GM23338 (cell line): Measurements from ENCODE around the gene ATP8B4. TPM values are rescaled to one million over a fixed set of nuclear protein-coding genes. Genes with fewer than 3 reads are reported as not detected.

Experiments
- ATAC-seq: fragments of 200-7000 bp; cut with Tn5 transposase; 3 replicates; pipeline ENCODE4 v1.9.1; 2020
- DNase-seq: peaks from one replicate; pipeline ENCODE4 v3.0.0-alpha.2; 2015; ENCODE audit warnings: low spot score
- H2AFZ ChIP-seq: fragments of 200-600 bp; sonication (generic); 2 replicates; pipeline ENCODE4 v1.8.0; 2016; ENCODE audit warnings: antibody characterized with exemption, mild to moderate bottlenecking, moderate library complexity
- H3F3A ChIP-seq: fragments of 200-600 bp; sonication (generic); replicated peaks from 2 replicates; pipeline ENCODE4 v1.8.0; 2017; ENCODE audit warnings: antibody characterized with exemption, mixed run types, low read depth
- H3K27ac ChIP-seq: fragments of 200-600 bp; sonication (generic); 2 replicates; pipeline ENCODE4 v1.6.1; 2016; ENCODE audit warnings: low read depth
- H3K27me3 ChIP-seq: fragments of 200-600 bp; sonication (generic); 2 replicates; pipeline ENCODE4 v1.8.0; 2016; ENCODE audit warnings: mild to moderate bottlenecking, mixed run types, moderate library complexity; ENCODE audit not compliant: insufficient read depth
- H3K36me3 ChIP-seq: fragments of 200-600 bp; sonication (generic); 2 replicates; pipeline ENCODE4 v1.8.0; 2016; ENCODE audit warnings: mild to moderate bottlenecking; ENCODE audit not compliant: insufficient read depth
- H3K4me1 ChIP-seq: fragments of 200-600 bp; sonication (generic); 2 replicates; pipeline ENCODE4 v1.8.0; 2016; ENCODE audit warnings: mild to moderate bottlenecking, moderate library complexity; ENCODE audit not compliant: insufficient read depth
- H3K4me2 ChIP-seq: fragments of 200-600 bp; sonication (generic); 2 replicates; pipeline ENCODE4 v1.7.1; 2017; ENCODE audit warnings: mixed run types
- H3K4me3 ChIP-seq: fragments of 200-600 bp; sonication (generic); 2 replicates; pipeline ENCODE4 v1.6.1; 2016; ENCODE audit warnings: mixed run types
- H3K79me2 ChIP-seq: fragments of 200-600 bp; sonication (generic); replicated peaks from 2 replicates; pipeline ENCODE4 v1.8.0; 2017; ENCODE audit warnings: mild to moderate bottlenecking; ENCODE audit not compliant: insufficient read depth
- H3K9me2 ChIP-seq: fragments of 200-600 bp; sonication (generic); 2 replicates; pipeline ENCODE4 v1.8.0; 2017; ENCODE audit not compliant: insufficient read depth
- H4K20me1 ChIP-seq: fragments of 200-600 bp; sonication (generic); replicated peaks from 2 replicates; pipeline ENCODE4 v1.8.0; 2017; ENCODE audit warnings: mild to moderate bottlenecking; ENCODE audit not compliant: insufficient read depth
- H3K27ac Mint-ChIP-seq: 2 replicates; pipeline ENCODE4 v1.8.0; 2020; ENCODE audit warnings: inconsistent platforms, mild to moderate bottlenecking, moderate library complexity, mixed read lengths
- H3K27me3 Mint-ChIP-seq: 3 replicates; pipeline ENCODE4 v1.8.0; 2022; ENCODE audit warnings: low read depth, mild to moderate bottlenecking, moderate library complexity, mixed read lengths, inconsistent platforms; ENCODE audit not compliant: insufficient read depth, poor library complexity
- H3K36me3 Mint-ChIP-seq: 3 replicates; pipeline ENCODE4 v1.8.0; 2021; ENCODE audit warnings: low read depth, mild to moderate bottlenecking, inconsistent platforms, moderate library complexity, mixed read lengths
- H3K4me1 Mint-ChIP-seq: 3 replicates; pipeline ENCODE4 v1.8.0; 2020; ENCODE audit warnings: mild to moderate bottlenecking, inconsistent platforms, mixed read lengths
- H3K4me3 Mint-ChIP-seq: 3 replicates; pipeline ENCODE4 v1.8.0; 2021; ENCODE audit warnings: moderate library complexity, mild to moderate bottlenecking, inconsistent platforms, mixed read lengths
- H3K9me3 Mint-ChIP-seq: 3 replicates; pipeline ENCODE4 v1.8.0; 2020; ENCODE audit warnings: moderate library complexity, mild to moderate bottlenecking, inconsistent platforms, mixed read lengths
- CREB1 ChIP-seq: fragments of 250-450 bp; sonication (Bioruptor Pico); IDR thresholded peaks from 2 replicates; pipeline ENCODE4 v1.5.0; 2020; ENCODE audit warnings: low read depth, mild to moderate bottlenecking, moderate library complexity
- ETS1 ChIP-seq: IDR thresholded peaks from 2 replicates; pipeline ENCODE4 v1.6.1; 2016; ENCODE audit warnings: antibody characterized with exemption
- EZH2 ChIP-seq: fragments of 200-600 bp; sonication (generic); IDR thresholded peaks from one replicate; pipeline ENCODE4 v1.8.0; 2017; ENCODE audit warnings: antibody characterized with exemption, mild to moderate bottlenecking, low read depth; ENCODE audit not compliant: unreplicated experiment
- EZH2phosphoT487 ChIP-seq: fragments of 200-600 bp; sonication (generic); IDR thresholded peaks from one replicate; pipeline ENCODE4 v1.8.1; 2018; ENCODE audit warnings: antibody characterized with exemption; ENCODE audit not compliant: unreplicated experiment
- JUNB ChIP-seq: IDR thresholded peaks from one replicate; pipeline ENCODE4 v1.6.1; 2016; ENCODE audit warnings: antibody characterized with exemption; ENCODE audit not compliant: unreplicated experiment
- NANOG ChIP-seq: IDR thresholded peaks from 2 replicates; pipeline ENCODE4 v1.6.1; 2016; ENCODE audit warnings: antibody characterized with exemption, borderline replicate concordance
- POLR2AphosphoS5 ChIP-seq: IDR thresholded peaks from 2 replicates; pipeline ENCODE4 v1.6.1; 2016; ENCODE audit warnings: antibody characterized with exemption, low read depth
- REST ChIP-seq: IDR thresholded peaks from one replicate; pipeline ENCODE4 v1.6.1; 2018; ENCODE audit warnings: antibody characterized with exemption; ENCODE audit not compliant: unreplicated experiment
- STAT1 ChIP-seq: IDR thresholded peaks from one replicate; pipeline ENCODE4 v1.6.1; 2016; ENCODE audit warnings: antibody characterized with exemption; ENCODE audit not compliant: unreplicated experiment
- ZNF114 ChIP-seq: fragments of 250-450 bp; sonication (Bioruptor Pico); IDR thresholded peaks from 2 replicates; pipeline ENCODE4 v1.5.0; 2020; ENCODE audit warnings: mild to moderate bottlenecking, moderate library complexity
- ZNF331 ChIP-seq: fragments of 250-450 bp; sonication (Bioruptor Pico); IDR thresholded peaks from 2 replicates; pipeline ENCODE4 v1.5.0; 2020; ENCODE audit warnings: low read depth, mild to moderate bottlenecking, moderate library complexity
- polyA plus RNA-seq: library from polyadenylated mRNA; unstranded; fragments of >200 nt; fragmentation: Nextera tagmentation; extraction: Ambion mirVana; gene quantifications from 2 replicates; pipeline ENCODE4 v1.2.1, GENCODE V29; 2016
- total RNA-seq: library from RNA; depleted of rRNA; stranded (reverse); fragments of >200 nt; shearing (Covaris generic); gene quantifications from 2 replicates; pipeline ENCODE4 v1.2.3, GENCODE V29; 2014
- TF ChIP-seq, protein P1 (sequence below): fragments of 250-450 bp; sonication (Bioruptor Pico); IDR thresholded peaks from 2 replicates; pipeline ENCODE4 v1.5.0; 2020; ENCODE audit warnings: mild to moderate bottlenecking, moderate library complexity
- TF ChIP-seq, protein P2 (sequence below), 2 experiments: fragments of 200-600 bp in 1 of 2; sonication (generic) in 1 of 2; conservative IDR thresholded peaks; 2 replicates each; pipeline versions ENCODE4 v1.5.1 to v1.6.1; 2016 to 2017; ENCODE audit warnings: antibody characterized with exemption in 2 of 2, low read depth in 2 of 2, mild to moderate bottlenecking in 2 of 2, moderate library complexity in 1 of 2

Gene ATP8B4
- total and polyA plus RNA-seq, 2 experiments from 2014 or later, result 0.24 TPM; not detected in 1

DNA sequence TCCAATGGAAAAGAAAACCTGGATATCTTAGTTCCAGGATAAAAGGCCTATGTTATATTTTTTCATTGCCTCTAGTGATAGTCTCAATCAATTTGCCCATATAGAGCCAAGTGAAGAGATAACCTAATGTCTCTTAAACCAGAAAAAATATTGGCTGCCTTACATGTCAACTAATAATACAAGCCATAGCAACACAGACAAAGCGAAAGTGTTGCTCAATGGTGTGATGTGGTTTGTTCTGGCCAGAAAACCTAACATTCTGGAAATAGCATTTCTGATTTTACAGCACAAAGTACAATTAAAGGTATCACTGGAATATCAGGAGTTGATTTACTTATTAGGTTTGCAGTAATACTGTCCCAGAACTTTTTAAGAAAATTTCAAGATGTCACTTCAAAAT lies 101.5 kb downstream of the ATP8B4 start:
- no peaks in the 10 kb centered on the region for H3K79me2 ChIP-seq

More for the DNA sequence above, 101.5 kb downstream of the ATP8B4 start:
- Mint-ChIP-seq H3K36me3 (no peaks in the 10 kb centered on the region), H3K4me1 (no peaks in the 10 kb centered on the region), H3K27ac (no peak overlapping the region), H3K4me3 (no peak overlapping the region), H3K27me3 (no peaks in the 10 kb centered on the region), H3K9me3 (no peaks in the 10 kb centered on the region)
- Histone ChIP-seq H3K4me1 (no peaks in the 10 kb centered on the region), H2AFZ (no peak overlapping the region), H3K27ac (no peak overlapping the region), H3F3A (no peaks in the 10 kb centered on the region), H3K4me2 (no peak overlapping the region), H3K36me3 (no peaks in the 10 kb centered on the region), H4K20me1 (no peaks in the 10 kb centered on the region), H3K4me3 (no peak overlapping the region), H3K9me2 (no peaks in the 10 kb centered on the region), H3K27me3 (no peaks in the 10 kb centered on the region)
- TF ChIP-seq POLR2AphosphoS5 (no peak), CREB1 (CRISPR knock-in tag) (no peak), REST (no peak), JUNB (no peak), EZH2phosphoT487 (no peak), ZNF114 (CRISPR knock-in tag) (no peak), EZH2 (no peak), STAT1 (no peak), NANOG (no peak), ZNF331 (CRISPR knock-in tag) (no peak), ETS1 (no peak)
- TF ChIP-seq, protein P1, sequence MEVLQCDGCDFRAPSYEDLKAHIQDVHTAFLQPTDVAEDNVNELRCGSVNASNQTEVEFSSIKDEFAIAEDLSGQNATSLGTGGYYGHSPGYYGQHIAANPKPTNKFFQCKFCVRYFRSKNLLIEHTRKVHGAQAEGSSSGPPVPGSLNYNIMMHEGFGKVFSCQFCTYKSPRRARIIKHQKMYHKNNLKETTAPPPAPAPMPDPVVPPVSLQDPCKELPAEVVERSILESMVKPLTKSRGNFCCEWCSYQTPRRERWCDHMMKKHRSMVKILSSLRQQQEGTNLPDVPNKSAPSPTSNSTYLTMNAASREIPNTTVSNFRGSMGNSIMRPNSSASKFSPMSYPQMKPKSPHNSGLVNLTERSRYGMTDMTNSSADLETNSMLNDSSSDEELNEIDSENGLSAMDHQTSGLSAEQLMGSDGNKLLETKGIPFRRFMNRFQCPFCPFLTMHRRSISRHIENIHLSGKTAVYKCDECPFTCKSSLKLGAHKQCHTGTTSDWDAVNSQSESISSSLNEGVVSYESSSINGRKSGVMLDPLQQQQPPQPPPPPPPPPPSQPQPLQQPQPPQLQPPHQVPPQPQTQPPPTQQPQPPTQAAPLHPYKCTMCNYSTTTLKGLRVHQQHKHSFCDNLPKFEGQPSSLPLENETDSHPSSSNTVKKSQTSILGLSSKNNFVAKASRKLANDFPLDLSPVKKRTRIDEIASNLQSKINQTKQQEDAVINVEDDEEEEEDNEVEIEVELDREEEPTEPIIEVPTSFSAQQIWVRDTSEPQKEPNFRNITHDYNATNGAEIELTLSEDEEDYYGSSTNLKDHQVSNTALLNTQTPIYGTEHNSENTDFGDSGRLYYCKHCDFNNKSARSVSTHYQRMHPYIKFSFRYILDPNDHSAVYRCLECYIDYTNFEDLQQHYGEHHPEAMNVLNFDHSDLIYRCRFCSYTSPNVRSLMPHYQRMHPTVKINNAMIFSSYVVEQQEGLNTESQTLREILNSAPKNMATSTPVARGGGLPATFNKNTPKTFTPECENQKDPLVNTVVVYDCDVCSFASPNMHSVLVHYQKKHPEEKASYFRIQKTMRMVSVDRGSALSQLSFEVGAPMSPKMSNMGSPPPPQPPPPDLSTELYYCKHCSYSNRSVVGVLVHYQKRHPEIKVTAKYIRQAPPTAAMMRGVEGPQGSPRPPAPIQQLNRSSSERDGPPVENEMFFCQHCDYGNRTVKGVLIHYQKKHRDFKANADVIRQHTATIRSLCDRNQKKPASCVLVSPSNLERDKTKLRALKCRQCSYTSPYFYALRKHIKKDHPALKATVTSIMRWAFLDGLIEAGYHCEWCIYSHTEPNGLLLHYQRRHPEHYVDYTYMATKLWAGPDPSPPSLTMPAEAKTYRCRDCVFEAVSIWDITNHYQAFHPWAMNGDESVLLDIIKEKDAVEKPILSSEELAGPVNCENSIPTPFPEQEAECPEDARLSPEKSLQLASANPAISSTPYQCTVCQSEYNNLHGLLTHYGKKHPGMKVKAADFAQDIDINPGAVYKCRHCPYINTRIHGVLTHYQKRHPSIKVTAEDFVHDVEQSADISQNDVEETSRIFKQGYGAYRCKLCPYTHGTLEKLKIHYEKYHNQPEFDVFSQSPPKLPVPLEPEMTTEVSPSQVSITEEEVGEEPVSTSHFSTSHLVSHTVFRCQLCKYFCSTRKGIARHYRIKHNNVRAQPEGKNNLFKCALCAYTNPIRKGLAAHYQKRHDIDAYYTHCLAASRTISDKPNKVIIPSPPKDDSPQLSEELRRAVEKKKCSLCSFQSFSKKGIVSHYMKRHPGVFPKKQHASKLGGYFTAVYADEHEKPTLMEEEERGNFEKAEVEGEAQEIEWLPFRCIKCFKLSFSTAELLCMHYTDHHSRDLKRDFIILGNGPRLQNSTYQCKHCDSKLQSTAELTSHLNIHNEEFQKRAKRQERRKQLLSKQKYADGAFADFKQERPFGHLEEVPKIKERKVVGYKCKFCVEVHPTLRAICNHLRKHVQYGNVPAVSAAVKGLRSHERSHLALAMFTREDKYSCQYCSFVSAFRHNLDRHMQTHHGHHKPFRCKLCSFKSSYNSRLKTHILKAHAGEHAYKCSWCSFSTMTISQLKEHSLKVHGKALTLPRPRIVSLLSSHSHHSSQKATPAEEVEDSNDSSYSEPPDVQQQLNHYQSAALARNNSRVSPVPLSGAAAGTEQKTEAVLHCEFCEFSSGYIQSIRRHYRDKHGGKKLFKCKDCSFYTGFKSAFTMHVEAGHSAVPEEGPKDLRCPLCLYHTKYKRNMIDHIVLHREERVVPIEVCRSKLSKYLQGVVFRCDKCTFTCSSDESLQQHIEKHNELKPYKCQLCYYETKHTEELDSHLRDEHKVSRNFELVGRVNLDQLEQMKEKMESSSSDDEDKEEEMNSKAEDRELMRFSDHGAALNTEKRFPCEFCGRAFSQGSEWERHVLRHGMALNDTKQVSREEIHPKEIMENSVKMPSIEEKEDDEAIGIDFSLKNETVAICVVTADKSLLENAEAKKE (CRISPR knock-in tag), result no peak
- TF ChIP-seq, protein P2, sequence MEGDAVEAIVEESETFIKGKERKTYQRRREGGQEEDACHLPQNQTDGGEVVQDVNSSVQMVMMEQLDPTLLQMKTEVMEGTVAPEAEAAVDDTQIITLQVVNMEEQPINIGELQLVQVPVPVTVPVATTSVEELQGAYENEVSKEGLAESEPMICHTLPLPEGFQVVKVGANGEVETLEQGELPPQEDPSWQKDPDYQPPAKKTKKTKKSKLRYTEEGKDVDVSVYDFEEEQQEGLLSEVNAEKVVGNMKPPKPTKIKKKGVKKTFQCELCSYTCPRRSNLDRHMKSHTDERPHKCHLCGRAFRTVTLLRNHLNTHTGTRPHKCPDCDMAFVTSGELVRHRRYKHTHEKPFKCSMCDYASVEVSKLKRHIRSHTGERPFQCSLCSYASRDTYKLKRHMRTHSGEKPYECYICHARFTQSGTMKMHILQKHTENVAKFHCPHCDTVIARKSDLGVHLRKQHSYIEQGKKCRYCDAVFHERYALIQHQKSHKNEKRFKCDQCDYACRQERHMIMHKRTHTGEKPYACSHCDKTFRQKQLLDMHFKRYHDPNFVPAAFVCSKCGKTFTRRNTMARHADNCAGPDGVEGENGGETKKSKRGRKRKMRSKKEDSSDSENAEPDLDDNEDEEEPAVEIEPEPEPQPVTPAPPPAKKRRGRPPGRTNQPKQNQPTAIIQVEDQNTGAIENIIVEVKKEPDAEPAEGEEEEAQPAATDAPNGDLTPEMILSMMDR (conservative IDR thresholded peaks at IDR 0.05; ENCODE audit: low read depth in 2 of 2), result no peak
- DNase-seq (no peak), ATAC-seq (no peak)
